Choroid plexus epithelial cell (primary cell): ENCODE measurements around the gene LIMS1.
A peak's percentile ranks its signal among the peaks of the same experiment; 100 is the strongest.
"Not testable (repeated sequence)": the region's sequence is repeated elsewhere in the genome, so short reads cannot be mapped to it uniquely, and the experiment has no call there.

ENCODE experiments used
- DNase-seq: peaks from one replicate; pipeline ENCODE4 v3.0.0-alpha.2; 2010; ENCODE audit warnings: low read depth
- H3K4me3 ChIP-seq: 2 replicates; pipeline ENCODE4 v1.5.1; 2011; ENCODE audit warnings: low read depth, mild to moderate bottlenecking, control low read depth, low read length, moderate library complexity
- TF ChIP-seq, protein P1 (sequence below): conservative IDR thresholded peaks from 2 replicates; pipeline ENCODE4 v1.5.1; 2011; ENCODE audit warnings: low read depth, mild to moderate bottlenecking, control low read depth, inconsistent platforms, low read length, moderate library complexity

The LIMS1 gene

DNA sequence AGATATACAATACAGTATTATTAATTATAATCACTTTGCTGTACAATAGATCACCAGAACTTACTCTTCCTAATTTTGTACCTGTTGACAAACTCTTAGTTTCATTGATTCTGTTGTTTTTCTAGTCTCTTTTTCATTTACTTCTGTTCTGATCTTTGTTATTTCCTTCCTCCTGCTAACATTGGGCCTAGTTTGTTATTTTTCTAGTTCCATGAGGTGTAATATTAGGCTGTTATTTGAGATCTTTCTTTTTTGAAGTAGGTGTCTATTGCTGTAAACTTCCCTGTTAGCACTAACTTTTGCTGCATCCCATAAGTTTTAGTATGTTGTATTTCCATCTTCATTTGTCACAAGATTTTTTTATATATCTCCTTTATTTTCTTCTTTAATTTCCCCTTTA is 55.1 kb downstream of the LIMS1 start:
- no peak for DNase-seq
- TF ChIP-seq, protein P1, sequence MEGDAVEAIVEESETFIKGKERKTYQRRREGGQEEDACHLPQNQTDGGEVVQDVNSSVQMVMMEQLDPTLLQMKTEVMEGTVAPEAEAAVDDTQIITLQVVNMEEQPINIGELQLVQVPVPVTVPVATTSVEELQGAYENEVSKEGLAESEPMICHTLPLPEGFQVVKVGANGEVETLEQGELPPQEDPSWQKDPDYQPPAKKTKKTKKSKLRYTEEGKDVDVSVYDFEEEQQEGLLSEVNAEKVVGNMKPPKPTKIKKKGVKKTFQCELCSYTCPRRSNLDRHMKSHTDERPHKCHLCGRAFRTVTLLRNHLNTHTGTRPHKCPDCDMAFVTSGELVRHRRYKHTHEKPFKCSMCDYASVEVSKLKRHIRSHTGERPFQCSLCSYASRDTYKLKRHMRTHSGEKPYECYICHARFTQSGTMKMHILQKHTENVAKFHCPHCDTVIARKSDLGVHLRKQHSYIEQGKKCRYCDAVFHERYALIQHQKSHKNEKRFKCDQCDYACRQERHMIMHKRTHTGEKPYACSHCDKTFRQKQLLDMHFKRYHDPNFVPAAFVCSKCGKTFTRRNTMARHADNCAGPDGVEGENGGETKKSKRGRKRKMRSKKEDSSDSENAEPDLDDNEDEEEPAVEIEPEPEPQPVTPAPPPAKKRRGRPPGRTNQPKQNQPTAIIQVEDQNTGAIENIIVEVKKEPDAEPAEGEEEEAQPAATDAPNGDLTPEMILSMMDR = no peak
- no peak overlapping the region for H3K4me3 ChIP-seq

DNA sequence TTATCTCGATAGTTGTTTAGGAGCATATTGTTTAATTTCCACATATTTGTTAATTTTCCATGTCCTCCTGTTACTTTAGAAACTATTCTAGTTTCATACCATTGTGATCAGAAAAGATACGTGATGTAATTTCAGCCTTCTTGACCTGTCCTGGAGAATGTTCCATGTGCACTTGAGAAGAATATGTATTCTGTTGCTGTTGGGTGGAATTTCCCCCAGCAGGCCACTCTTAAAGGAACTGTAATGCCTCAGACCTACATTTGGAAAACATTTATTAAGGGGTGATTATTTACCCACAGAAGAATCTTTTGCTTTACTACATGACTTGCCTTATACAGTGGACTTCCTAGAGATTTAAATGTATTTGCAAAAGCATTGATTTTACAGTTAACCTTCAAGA is 55.5 kb downstream of the LIMS1 start:
- DNase-seq = peak; percentile 59
- no peak overlapping the region for H3K4me3 ChIP-seq
- TF ChIP-seq, protein P1 = no peak

DNA sequence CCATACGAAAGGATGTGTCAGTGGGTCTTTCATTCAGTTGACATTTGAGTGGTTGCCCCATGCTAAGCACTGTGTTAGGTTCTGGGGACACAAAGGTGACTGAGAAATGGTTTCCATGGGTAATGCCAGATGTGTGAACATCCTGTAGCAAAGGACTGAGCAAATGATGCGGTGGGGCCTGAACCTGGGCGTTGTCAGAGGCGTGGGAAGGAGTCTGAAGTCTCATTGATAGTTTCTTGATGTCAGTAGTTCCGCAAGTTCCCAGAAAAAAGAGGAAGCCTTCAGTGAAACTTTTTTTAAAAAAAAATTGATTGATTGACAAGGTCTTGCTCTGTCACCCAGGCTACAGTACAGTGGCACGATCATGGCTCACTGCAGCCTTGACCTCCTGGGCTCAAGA is 56.9 kb downstream of the LIMS1 start:
- TF ChIP-seq, protein P1 = no peak
- DNase-seq = no peak

DNA sequence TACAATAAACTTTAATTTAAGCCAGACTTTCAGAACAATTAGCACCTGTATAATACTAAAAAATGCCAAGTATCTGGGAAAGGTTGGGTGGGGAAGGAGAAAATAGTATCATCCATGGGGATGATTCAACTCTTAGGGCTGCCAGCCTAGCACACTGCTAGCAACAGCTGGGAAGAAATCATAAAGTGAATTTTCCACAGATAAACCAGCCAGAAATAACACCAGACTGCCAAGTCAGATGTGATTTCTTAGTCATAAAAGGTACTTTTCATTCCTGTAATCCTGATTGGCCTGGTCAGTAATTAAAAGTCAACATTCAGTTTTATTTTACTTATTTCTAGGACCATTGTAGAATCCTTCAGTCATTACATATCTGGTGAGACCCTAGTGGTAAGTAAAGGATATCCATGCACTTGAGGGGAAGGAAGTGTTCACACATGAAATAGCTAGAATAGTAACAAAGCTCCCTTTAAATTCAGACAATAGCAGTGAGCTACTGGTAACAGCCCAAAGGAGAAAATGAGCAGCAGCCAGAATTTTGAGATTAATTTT is 59.4 kb downstream of the LIMS1 start:
- TF ChIP-seq, protein P1 = peak; percentile 23
- peak; percentile 75 for DNase-seq
- no peak overlapping the region for H3K4me3 ChIP-seq

More for the DNA sequence above, 56.9 kb downstream of the LIMS1 start:
- no peak overlapping the region for H3K4me3 ChIP-seq

DNA sequence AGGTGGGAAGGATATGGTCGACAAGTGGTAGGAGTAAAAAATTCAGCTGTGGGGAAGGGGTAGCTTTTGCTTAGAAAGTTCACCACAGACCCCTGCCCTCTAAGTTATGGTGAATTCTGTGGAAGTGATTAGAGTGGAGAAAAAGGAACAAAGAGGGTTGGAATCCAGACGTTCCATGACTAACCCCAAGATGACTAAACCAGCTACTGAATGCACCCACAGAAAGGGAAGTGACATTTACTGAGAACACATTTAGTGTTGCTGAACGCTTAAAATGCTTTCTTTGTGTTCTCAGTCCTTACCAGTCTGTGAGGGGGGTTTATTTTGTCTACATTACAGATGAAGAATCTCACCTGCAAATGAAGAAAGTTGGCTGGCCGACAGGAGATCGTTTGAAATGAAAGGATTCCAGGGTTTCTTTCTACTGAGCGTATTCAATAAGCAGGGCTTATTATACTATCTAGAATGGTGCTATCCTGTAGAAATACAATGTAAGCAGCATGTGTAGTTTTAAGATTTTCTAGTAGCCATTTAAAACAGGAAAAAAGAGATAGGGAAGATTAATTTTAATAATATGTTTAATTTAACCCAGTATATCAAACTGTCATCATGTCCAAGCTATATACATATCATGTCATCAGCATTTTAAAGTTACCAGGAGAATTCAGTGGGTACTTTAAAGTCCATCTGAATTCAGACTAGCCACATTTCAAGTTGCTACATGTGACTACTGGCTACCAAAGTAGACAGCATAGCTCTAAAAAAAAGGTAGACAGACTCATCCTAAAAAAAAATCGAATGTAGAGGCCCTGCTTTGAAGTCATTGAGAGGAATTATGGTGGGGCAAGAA is 60.1 kb downstream of the LIMS1 start:
- peak; percentile 91 for DNase-seq
- TF ChIP-seq, protein P1 = no peak
- no peak overlapping the region for H3K4me3 ChIP-seq

DNA sequence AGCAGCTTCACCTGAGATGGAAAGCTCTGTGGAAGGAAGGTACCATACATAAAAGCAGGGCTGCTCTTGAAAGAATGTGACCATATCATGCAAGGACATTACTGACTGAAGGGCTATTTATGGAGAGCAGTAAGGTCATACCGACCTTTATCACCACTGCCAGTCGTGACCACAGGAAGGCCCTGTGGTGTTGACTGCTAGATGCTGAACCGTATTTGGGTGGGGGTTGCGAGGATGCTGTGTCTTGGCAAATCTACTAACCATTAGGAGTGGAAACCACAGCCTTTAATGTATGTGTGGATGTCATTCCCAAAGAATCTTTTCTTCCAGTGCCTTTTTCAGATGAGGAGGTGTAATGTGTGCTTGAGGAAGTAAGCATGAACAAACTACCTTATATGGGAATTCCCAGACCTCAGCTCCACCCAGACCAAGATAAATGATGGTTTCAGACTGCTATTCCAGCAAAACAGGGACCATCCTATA is 60.8 kb downstream of the LIMS1 start:
- H3K4me3 ChIP-seq = no peak overlapping the region
- peak; percentile 90 for DNase-seq
- TF ChIP-seq, protein P1 = no peak

DNA sequence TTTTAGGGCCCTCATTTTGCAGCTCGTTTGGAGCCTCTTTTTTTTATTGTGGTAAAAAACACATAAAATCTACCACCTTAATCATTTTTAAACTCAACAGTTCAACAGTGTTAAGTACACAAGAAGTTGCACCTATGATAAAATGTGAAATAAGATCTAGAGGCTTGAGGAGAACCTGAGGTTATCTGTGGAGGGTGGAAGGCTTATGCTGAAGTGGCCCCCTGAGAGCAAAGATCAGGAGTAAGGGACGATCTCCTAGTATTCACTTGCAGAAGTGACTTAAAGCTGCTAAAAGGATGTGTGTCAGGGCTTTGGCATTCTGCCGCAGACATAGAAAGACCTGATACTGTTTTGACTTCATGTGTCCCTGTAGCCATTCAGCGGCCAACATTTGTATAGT is 61.5 kb downstream of the LIMS1 start:
- not testable (repeated sequence) for DNase-seq, H3K4me3 ChIP-seq
